ENCODE measurements around the gene SLC22A2.

The SLC22A2 gene

GRCh38 chr6:160170018-160170680 is 88.5 kb downstream of the SLC22A2 start:
- DNase-seq = no peak

- DNase-seq = no peak
Observed at GRCh38 chr6:160167604-160168399, 90.8 kb downstream of the SLC22A2 start.

Data from amygdala (tissue), 56 donors.